NT2/D1 (cell line): ENCODE results near the gene BANF1.

ENCODE experiments used
- DNase-seq: peaks from one replicate; pipeline ENCODE4 v3.0.0-alpha.2; 2011; ENCODE audit warnings: low read depth, low spot score
- H3K27me3 ChIP-seq: 2 replicates; pipeline ENCODE4 v1.6.0; 2011; ENCODE audit warnings: mild to moderate bottlenecking; ENCODE audit not compliant: insufficient read length, insufficient read depth
- H3K36me3 ChIP-seq: 2 replicates; pipeline ENCODE4 v1.6.1; 2011; ENCODE audit warnings: mild to moderate bottlenecking, low read length, mixed read lengths; ENCODE audit not compliant: insufficient read depth, insufficient read length
- H3K4me1 ChIP-seq: 2 replicates; pipeline ENCODE4 v1.5.1; 2011; ENCODE audit not compliant: insufficient read depth, insufficient read length
- H3K4me3 ChIP-seq: 2 replicates; pipeline ENCODE4 v1.5.1; 2011; ENCODE audit warnings: low read depth; ENCODE audit not compliant: insufficient read length
- H3K9ac ChIP-seq: 2 replicates; pipeline ENCODE4 v1.6.0; 2011; ENCODE audit warnings: low read depth; ENCODE audit not compliant: insufficient read length
- H3K9me3 ChIP-seq: 2 replicates; pipeline ENCODE4 v1.5.1; 2011; ENCODE audit warnings: mild to moderate bottlenecking, low read length; ENCODE audit not compliant: insufficient read depth
- SUZ12 ChIP-seq: IDR thresholded peaks from 2 replicates; pipeline ENCODE4 v1.6.1; 2011; ENCODE audit not compliant: insufficient read length, insufficient read depth; ENCODE audit errors: extremely low read depth
- YY1 ChIP-seq: IDR thresholded peaks from 2 replicates; pipeline ENCODE4 v1.6.1; 2011; ENCODE audit not compliant: insufficient read length, insufficient read depth
- ZNF274 ChIP-seq: IDR thresholded peaks from 2 replicates; pipeline ENCODE4 v1.6.1; 2011; ENCODE audit warnings: mild to moderate bottlenecking, low read depth, low read length

BANF1 gene

DNA sequence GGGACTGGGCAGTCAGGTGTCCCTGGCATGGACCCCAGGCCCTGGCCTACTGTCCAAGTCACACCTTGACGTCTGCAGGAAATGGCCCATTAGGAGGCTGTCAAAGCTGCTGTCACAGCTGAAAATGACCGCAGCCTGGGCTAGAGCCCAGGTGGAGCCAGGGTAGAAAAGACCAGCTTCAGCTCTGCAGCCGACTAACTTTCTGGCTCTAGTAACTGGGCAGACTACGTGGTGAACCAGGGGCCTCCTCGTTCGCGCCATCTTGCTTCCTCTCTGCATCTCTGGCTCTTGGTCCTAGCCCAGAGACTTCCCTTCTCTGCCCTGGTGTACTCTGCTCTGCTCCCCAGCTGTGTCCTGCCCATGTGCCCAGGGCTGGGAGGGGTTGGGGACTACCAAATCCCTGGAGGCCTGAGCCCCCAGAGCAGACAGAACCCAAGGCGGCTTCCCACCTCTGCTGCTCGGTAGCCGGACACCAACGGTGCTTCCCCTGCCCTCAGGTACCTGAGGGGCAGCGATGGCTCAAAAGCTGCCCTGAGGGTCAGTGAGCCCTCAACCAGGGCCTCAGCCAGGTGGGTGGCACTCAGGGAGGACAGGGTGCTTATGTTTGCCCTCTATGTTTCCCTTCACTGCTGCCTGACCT lies 21.1 kb upstream of the BANF1 start:
- peaks cover 51% of the 10 kb centered on the region for H3K36me3 ChIP-seq
- no peaks in the 10 kb centered on the region for H3K27me3 ChIP-seq
- H3K9ac ChIP-seq, result no peak overlapping the region
- TF ChIP-seq ZNF274, result no peak
- TF ChIP-seq YY1, result no peak
- TF ChIP-seq SUZ12, result no peak
- peaks cover 5% of the 10 kb centered on the region for H3K4me1 ChIP-seq
- no peaks in the 10 kb centered on the region for H3K9me3 ChIP-seq
- H3K4me3 ChIP-seq, result no peak overlapping the region
- DNase-seq, result no peak

DNA sequence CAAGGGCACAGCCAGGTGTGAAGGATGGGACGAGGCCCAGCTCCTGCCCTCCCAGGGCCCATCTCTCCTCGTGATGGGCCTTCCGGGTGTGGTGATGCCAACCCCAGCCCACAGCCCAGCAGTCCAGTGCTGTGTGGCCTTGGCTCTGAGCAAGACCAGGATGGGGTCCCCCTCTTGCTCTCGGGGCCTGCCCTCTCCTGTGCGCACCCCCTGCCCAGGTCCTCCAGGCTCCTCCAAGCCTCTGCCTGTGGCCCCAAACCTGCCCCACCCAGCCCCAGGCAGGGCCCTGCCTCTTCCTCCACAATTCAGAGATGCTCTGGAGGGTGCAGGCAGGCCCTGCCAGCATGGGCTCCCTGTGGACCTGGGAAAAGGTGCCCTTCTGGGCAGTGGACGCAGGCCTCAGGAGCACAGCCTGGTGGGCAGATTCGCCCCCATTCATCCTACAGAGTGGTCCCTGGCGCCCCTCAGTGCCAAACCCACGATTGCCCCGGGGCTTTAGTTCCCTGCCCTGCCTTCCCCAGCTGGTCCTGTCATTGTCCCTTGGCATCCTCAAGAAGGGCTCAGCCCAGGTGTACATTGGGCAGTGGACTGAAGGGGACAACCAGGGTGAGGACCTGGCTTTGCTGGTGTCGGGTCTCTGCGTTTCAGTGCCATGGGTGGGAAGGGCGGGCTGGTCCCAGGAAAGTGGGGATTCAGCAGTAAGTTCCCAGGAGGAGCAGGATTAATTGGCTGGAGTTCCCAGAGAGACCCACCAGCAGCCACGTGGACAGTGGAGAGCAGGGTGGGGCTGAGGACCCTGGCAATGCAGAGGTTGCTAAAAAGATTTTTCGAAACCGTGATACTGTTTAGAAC lies 20.1 kb upstream of the BANF1 start:
- no peak for TF ChIP-seq SUZ12
- no peak for TF ChIP-seq YY1
- no peak for TF ChIP-seq ZNF274
- Histone ChIP-seq H3K9ac (no peak overlapping the region), H3K9me3 (no peaks in the 10 kb centered on the region), H3K36me3 (peaks cover 41% of the 10 kb centered on the region), H3K27me3 (no peaks in the 10 kb centered on the region), H3K4me3 (no peak overlapping the region), H3K4me1 (peaks cover 2% of the 10 kb centered on the region)
- DNase-seq, result no peak

DNA sequence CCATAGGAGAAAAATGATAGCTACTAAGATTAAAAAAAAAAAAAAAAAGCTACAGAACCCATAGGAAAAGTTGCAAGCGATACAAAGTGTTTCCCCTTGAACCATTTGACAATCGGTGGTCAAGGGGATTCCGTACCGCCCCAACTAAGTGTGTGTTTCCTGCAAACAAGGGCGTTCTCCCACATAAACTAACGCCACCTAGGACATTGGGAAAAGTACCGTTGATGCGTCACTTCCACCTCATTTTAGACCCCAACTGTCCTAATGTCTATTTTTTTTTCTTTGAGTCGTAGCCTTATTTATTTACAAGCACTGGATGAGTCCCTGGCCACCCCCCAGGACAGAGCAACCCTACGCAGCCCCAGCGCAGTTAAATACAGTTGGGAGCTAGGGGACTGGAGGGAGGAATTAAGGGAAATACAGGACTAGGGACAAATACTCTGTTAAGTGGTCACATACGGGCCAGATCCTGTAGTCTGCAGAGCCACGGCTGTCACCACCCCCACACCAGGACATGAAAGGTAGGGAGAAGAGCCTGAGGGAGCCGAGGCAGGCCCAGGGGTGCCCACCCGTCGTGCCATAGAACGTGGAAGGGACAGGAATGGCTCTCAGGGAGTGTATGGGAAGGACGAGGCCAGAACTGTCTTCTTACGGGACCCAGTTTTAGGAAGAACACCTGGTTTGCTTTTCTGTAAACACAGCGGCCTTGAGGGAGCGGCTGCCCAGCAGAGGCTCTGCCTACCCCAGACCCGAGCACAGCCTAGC lies 19.3 kb upstream of the BANF1 start:
- H3K9me3 ChIP-seq, result no peaks in the 10 kb centered on the region
- H3K4me3 ChIP-seq, result no peak overlapping the region
- no peaks in the 10 kb centered on the region for H3K27me3 ChIP-seq
- H3K36me3 ChIP-seq, result peaks cover 33% of the 10 kb centered on the region
- DNase-seq, result no peak
- H3K9ac ChIP-seq, result no peak overlapping the region
- peaks cover 2% of the 10 kb centered on the region for H3K4me1 ChIP-seq
- TF ChIP-seq ZNF274 (no peak), YY1 (no peak), SUZ12 (no peak)

DNA sequence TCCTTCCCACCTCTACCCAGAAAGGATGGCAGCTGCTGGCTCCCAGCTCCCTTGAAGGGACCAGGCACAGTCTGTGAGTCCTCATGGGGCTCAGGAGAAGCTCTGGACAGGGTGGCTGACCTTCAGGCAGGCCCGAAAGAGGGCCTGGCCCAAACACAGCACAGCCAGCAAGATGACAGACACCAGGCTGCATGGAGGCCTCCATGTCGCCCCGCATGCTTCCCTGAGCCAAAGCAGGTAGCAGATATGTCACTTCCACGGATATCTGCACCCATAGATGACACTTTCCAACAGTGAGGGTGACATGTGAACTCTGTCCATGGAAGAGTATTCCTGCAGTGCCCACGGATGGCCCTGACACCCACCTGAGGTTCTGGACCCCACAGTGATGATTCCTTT lies 18.7 kb upstream of the BANF1 start:
- Histone ChIP-seq H3K27me3 (no peaks in the 10 kb centered on the region), H3K4me3 (no peak overlapping the region), H3K36me3 (peaks cover 32% of the 10 kb centered on the region), H3K9ac (no peak overlapping the region), H3K9me3 (no peaks in the 10 kb centered on the region), H3K4me1 (peaks cover 2% of the 10 kb centered on the region)
- no peak for TF ChIP-seq YY1
- no peak for TF ChIP-seq ZNF274
- no peak for TF ChIP-seq SUZ12
- no peak for DNase-seq

DNA sequence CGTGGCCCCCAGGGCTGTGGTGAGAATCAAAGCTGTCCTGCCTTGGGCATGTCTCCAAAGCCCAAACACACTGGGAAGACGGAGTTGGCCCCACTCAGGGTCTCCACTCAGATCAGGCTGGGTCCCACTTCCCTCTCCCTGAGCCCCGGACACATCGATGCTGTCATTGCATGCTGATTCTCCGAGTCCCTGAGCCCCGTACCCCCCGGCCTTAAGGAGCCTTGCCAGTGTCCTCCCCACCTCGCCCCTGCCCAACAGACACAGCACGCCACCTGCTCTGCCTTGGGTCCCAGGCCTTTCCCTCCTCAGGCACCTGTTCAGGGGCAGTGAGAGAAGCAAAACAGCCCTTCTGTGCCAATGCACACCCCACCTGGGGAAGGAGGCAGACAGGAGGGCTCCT lies 15.0 kb upstream of the BANF1 start:
- Histone ChIP-seq H3K36me3 (peaks cover 13% of the 10 kb centered on the region), H3K4me1 (peaks cover 2% of the 10 kb centered on the region), H3K27me3 (no peaks in the 10 kb centered on the region), H3K9ac (no peak overlapping the region), H3K9me3 (no peaks in the 10 kb centered on the region), H3K4me3 (no peak overlapping the region)
- DNase-seq, result no peak
- no peak for TF ChIP-seq YY1
- no peak for TF ChIP-seq ZNF274
- no peak for TF ChIP-seq SUZ12

DNA sequence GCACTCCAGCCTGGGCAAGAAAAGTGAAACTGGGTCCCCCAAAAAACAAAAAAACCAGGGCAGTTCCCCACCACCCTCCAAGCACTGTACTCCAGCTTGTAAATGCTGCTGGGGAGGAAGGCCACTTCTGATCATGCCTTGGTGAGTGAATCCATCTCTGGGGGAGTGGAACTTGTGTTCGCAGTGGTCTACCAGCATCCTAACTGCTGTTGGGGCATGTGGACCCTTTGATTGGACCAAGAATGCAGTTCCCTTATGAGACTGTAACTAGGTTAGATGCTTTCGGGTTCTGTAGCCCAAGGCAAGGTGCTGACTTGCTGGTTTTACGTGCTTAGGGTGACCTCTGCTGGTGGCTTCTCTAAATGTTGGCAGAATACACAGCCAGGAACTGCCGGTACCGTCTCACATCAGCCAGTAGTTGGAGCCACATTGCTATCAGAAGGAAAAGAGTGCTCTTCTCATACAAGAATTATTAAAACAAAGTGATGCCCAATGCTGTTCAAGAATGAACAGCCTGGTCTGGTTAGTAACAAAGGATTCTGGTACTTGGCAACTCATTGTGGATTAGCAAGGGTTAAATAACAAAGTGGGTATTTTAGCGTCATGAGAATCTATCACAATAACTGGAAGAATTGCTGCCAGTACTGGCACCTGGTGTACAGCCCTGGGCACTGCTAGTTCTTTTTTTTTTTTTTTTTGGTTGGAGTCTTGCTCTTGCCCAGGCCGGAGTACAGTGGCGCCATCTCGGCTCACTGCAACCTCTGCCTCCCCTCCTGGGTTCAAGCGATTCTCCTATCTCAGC lies 13.3 kb upstream of the BANF1 start:
- H3K27me3 ChIP-seq, result no peaks in the 10 kb centered on the region
- DNase-seq, result peak; percentile 90
- no peaks in the 10 kb centered on the region for H3K4me1 ChIP-seq
- H3K36me3 ChIP-seq, result peaks cover 13% of the 10 kb centered on the region
- H3K9me3 ChIP-seq, result no peaks in the 10 kb centered on the region
- H3K4me3 ChIP-seq, result no peak overlapping the region
- H3K9ac ChIP-seq, result no peak overlapping the region
- no peak for TF ChIP-seq YY1
- no peak for TF ChIP-seq SUZ12
- no peak for TF ChIP-seq ZNF274
